ENCODE results near the gene MPZL3.

GRCh38 chr11:118301600-118302195 is 49.5 kb upstream of the MPZL3 start:
- TF ChIP-seq CTCF (IDR thresholded peaks at IDR 0.05 in 2 of 3, conservative IDR thresholded peaks at IDR 0.05 in 1 of 3; ENCODE audit: borderline replicate concordance in 1 of 3, insufficient read depth in 1 of 3, low read depth in 2 of 3, low read length in 2 of 3) (no peak), EZH2phosphoT487 (IDR thresholded peaks at IDR 0.05; ENCODE audit: borderline replicate concordance) (no peak), SIN3A (IDR thresholded peaks at IDR 0.05; ENCODE audit: low read depth) (no peak)
